K562 (cell line): ENCODE measurements around the gene PNCK. TPM values are rescaled to one million over a fixed set of nuclear protein-coding genes. Genes with fewer than 3 reads are reported as not detected.

Experiments
- ATAC-seq: fragments of 200-7000 bp; cut with Tn5 transposase; 3 replicates; pipeline ENCODE4 v1.9.1; 2020; ENCODE audit warnings: moderate library complexity
- BruUV-seq: library from RNA; stranded (reverse); fragments of 400-500 nt; replicated peaks from 2 replicates; lab custom pipeline; 2021; lab: Mats Ljungman, UMichigan
- CTCF ChIA-PET: fragments of 300-600 bp; formaldehyde crosslinking; extraction: SDS; loops from one replicate; lab custom pipeline; 2021; ENCODE audit warnings: low intra/inter-chr PET ratio; lab: Yijun Ruan, JAX
- POLR2A ChIA-PET: fragments of 300-600, 350-650 bp; sonication (Branson Sonifier 250); formaldehyde crosslinking; extraction: SDS; loops from one replicate; lab custom pipeline; 2021; ENCODE audit warnings: antibody characterized with exemption, inconsistent platforms; lab: Yijun Ruan, JAX
- DNase-seq, 4 experiments: peaks; one replicate each; pipeline versions ENCODE4 v3.0.0 to v3.0.0-alpha.2; 2011 to 2018; ENCODE audit warnings: low spot score in 3 of 4, mixed read lengths in 3 of 4; ENCODE audit errors: extremely low read depth in 1 of 4
- FAIRE-seq: peaks from 2 replicates; lab custom pipeline; 2011; peaks lifted over from hg19 to GRCh38; lab: Jason Lieb, UNC
- H2AFZ ChIP-seq: 2 replicates; pipeline ENCODE4 v1.6.0; 2011; ENCODE audit warnings: low read depth, low read length, control low read depth, inconsistent platforms
- H3K27ac ChIP-seq: fragments of 200-600 bp; 3 replicates; pipeline ENCODE4 v1.8.0; 2011; ENCODE audit warnings: low read depth, mild to moderate bottlenecking, control low read depth, inconsistent platforms, low read length, moderate library complexity, mixed read lengths; ENCODE audit errors: extremely low read depth
- H3K27me3 ChIP-seq, 2 experiments: fragments of 300-600 bp in 1 of 2; 2 replicates in 1 of 2; 3 replicates in 1 of 2; pipeline versions ENCODE4 v1.6.0 to v1.8.0; 2011; ENCODE audit warnings: inconsistent platforms in 2 of 2, low read length in 2 of 2, mild to moderate bottlenecking in 1 of 2, mixed read lengths in 1 of 2, moderate library complexity in 1 of 2; ENCODE audit not compliant: control insufficient read depth in 2 of 2, insufficient read depth in 2 of 2
- H3K36me3 ChIP-seq: fragments of 300-600 bp; 3 replicates; pipeline ENCODE4 v1.8.0; 2011; ENCODE audit warnings: mild to moderate bottlenecking, low read length, inconsistent platforms; ENCODE audit not compliant: control insufficient read depth, insufficient read depth
- H3K4me1 ChIP-seq, 2 experiments: fragments of 200-600 bp in 1 of 2; replicated peaks in 1 of 2; 2 replicates in 1 of 2; 3 replicates in 1 of 2; pipeline versions ENCODE4 v1.5.1 to v1.8.0; 2011; ENCODE audit warnings: inconsistent platforms in 2 of 2, low read length in 2 of 2, mild to moderate bottlenecking in 1 of 2, mixed read lengths in 1 of 2, moderate library complexity in 1 of 2; ENCODE audit not compliant: control insufficient read depth in 2 of 2, insufficient read depth in 2 of 2
- H3K4me2 ChIP-seq: 2 replicates; pipeline ENCODE4 v1.6.1; 2011; ENCODE audit warnings: low read length, control low read depth, inconsistent platforms, mixed read lengths; ENCODE audit not compliant: insufficient read depth
- H3K4me3 ChIP-seq: fragments of 200-600 bp; sonication (generic), shearing (Covaris generic); 2 replicates; pipeline ENCODE4 v1.5.1; 2016; ENCODE audit warnings: control low read depth, inconsistent platforms
- H3K79me2 ChIP-seq: fragments of 200-600 bp; 3 replicates; pipeline ENCODE4 v1.8.0; 2011; ENCODE audit warnings: low read length, inconsistent platforms; ENCODE audit not compliant: control insufficient read depth, insufficient read depth
- H3K9ac ChIP-seq, 2 experiments: 2 replicates each; pipeline versions ENCODE4 v1.6.0 to v1.6.1; 2011; ENCODE audit warnings: low read depth in 2 of 2, low read length in 2 of 2, control low read depth in 1 of 2, inconsistent platforms in 1 of 2, mild to moderate bottlenecking in 1 of 2, mixed read lengths in 1 of 2; ENCODE audit not compliant: insufficient read depth in 1 of 2
- H3K9me1 ChIP-seq: one replicate; pipeline ENCODE4 v1.6.0; 2011; ENCODE audit warnings: inconsistent platforms, mild to moderate bottlenecking, low read length, moderate library complexity; ENCODE audit not compliant: control insufficient read depth, insufficient read depth
- H3K9me3 ChIP-seq: replicated peaks from 2 replicates; pipeline ENCODE4 v1.5.1; 2011; ENCODE audit warnings: low read depth, low read length, inconsistent platforms; ENCODE audit not compliant: control insufficient read depth, insufficient read depth
- H4K20me1 ChIP-seq: replicated peaks from 2 replicates; pipeline ENCODE4 v1.6.1; 2011; ENCODE audit warnings: low read length, inconsistent platforms, mixed read lengths; ENCODE audit not compliant: control insufficient read depth, insufficient read depth
- E2F3 ChIP-seq: fragments of 250-450 bp; sonication (Bioruptor Pico); IDR thresholded peaks from 2 replicates; pipeline ENCODE4 v1.4.0; 2020; ENCODE audit warnings: mild to moderate bottlenecking
- HDAC8 ChIP-seq: fragments of 450-650 bp; IDR thresholded peaks from 2 replicates; pipeline ENCODE4 v1.6.1; 2016; ENCODE audit warnings: mild to moderate bottlenecking, missing genetic modification characterization, moderate library complexity, missing compliant biosample characterization
- HLTF ChIP-seq: fragments of 450-650 bp; IDR thresholded peaks from 2 replicates; pipeline ENCODE4 v1.6.1; 2016
- HMGN3 ChIP-seq: IDR thresholded peaks from 2 replicates; pipeline ENCODE4 v1.6.1; 2011; ENCODE audit warnings: borderline replicate concordance, low read depth, mild to moderate bottlenecking, mixed read lengths, low read length; ENCODE audit not compliant: insufficient read length; ENCODE audit errors: extremely low read depth
- KHSRP ChIP-seq: fragments of 450-650 bp; IDR thresholded peaks from 2 replicates; pipeline ENCODE4 v1.6.1; 2017
- POLR3A ChIP-seq: IDR thresholded peaks from 2 replicates; pipeline ENCODE4 v1.6.1; 2011; ENCODE audit warnings: borderline replicate concordance, mild to moderate bottlenecking, moderate library complexity; ENCODE audit not compliant: insufficient read length, insufficient read depth; ENCODE audit errors: extremely low read depth
- SMARCA5 ChIP-seq: fragments of 450-650 bp; IDR thresholded peaks from 2 replicates; pipeline ENCODE4 v1.6.1; 2016
- ZC3H4 ChIP-seq: sonication (generic); formaldehyde crosslinking; IDR thresholded peaks from 2 replicates; pipeline ENCODE4 v1.9.0; 2021; ENCODE audit warnings: missing genetic modification reagents, borderline replicate concordance
- ZNF431 ChIP-seq: sonication (generic); formaldehyde crosslinking; IDR thresholded peaks from 2 replicates; pipeline ENCODE4 v1.8.0; 2022; ENCODE audit warnings: mild to moderate bottlenecking, missing genetic modification reagents
- ZNF583 ChIP-seq: fragments of 250-450 bp; sonication (Bioruptor Pico); IDR thresholded peaks from 2 replicates; pipeline ENCODE4 v1.4.0; 2020
- ZNF695 ChIP-seq: fragments of 450-650 bp; formaldehyde crosslinking; IDR thresholded peaks from 2 replicates; pipeline ENCODE4 v1.4.0; 2020; ENCODE audit warnings: mild to moderate bottlenecking, moderate library complexity
- WGBS: fragments of 100-300 bp; shearing (Covaris generic); methylation state at CpG from one replicate; pipeline ENCODE4 v1.1.6; 2016; ENCODE audit warnings: low coverage, mixed read lengths; ENCODE audit not compliant: insufficient coverage; ENCODE audit errors: missing lambda C conversion rate; 5-methylcytosine and 5-hydroxymethylcytosine counted together
- in situ Hi-C: fragments of 300-500 bp; cut with MboI; formaldehyde crosslinking; loops from 4 replicates; pipeline ENCODE4 v1.15.0; 2018; ENCODE audit warnings: inconsistent platforms, mixed read lengths
- intact Hi-C: fragments of 100-400 bp; cut with micrococcal nuclease; formaldehyde crosslinking; loops from 2 replicates; pipeline ENCODE4 v1.14.2; 2022
- polyA plus RNA-seq, 8 experiments: library from polyadenylated mRNA; depleted of rRNA in 4 of 8; stranded (reverse) in 5 of 8; unstranded in 3 of 8; fragments of >200 nt; fragmentation: Nextera tagmentation in 2 of 8; fragmentation: Illumina TruSeq in 1 of 8; extraction: Ambion mirVana in 2 of 8; extraction: Trizol in 1 of 8; gene quantifications; 2 replicates each; pipeline versions ENCODE4 v1.2.1 to v1.2.3, GENCODE V29; 2011 to 2014; ENCODE audit warnings: inconsistent platforms in 1 of 8, missing spikeins in 1 of 8
- total RNA-seq, 7 experiments: library from RNA; depleted of rRNA in 6 of 7; stranded (reverse); fragments of >200 nt in 6 of 7; fragmentation: Illumina TruSeq in 2 of 7; extraction: Trizol in 2 of 7; gene quantifications; 2 replicates each; pipeline versions ENCODE4 v1.2.1 to v1.2.3, GENCODE V29; 2011 to 2021; ENCODE audit warnings: low replicate concordance in 1 of 7
- TF ChIP-seq, protein P1 (sequence below): sonication (generic); formaldehyde crosslinking; IDR thresholded peaks from 2 replicates; pipeline ENCODE4 v1.5.0; 2020; ENCODE audit warnings: missing genetic modification reagents

Gene PNCK
- total and polyA plus RNA-seq, 9 of the 15 experiments (the other 6 are each of a cell fraction or from before 2014, with no cell fraction given): 0.13 to 7.5 (median 1.2) TPM; not detected in 1

DNA sequence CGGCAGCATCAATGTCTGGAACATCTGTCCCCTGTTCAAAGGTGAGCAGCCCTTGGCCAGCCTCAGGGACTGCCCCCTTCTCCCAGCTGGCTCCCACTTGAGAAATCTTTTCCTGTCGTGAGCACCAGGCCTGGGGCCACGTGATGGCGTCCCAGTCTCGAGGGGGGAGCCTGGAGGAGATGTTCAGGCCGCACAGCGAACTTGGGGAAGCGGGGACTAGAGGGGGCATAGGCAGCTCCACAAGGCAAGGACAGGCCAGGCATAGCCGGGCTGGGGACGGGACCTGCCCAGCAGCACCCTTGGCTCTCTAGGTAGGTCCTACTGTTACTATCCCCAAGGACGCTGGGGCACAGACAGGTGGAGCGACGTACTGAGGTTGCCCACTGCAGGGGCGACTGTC, 16.9 kb upstream of the PNCK start:
- Histone ChIP-seq H3K4me3 (peak overlapping the region; percentile 39), H3K27me3 (no peaks in the 10 kb centered on the region), H3K79me2 (peaks cover 37% of the 10 kb centered on the region), H3K36me3 (peaks cover 50% of the 10 kb centered on the region; the same call in 1 of the 3 replicates), H3K9ac (peak overlapping the region; percentile 60 to 71; a peak in 2 of 4 replicates), H2AFZ (no peak overlapping the region), H3K27ac (no peak overlapping the region; the same call in 2 of the 3 replicates), H3K9me1 (peaks cover 4% of the 10 kb centered on the region), H3K4me2 (peak overlapping the region; percentile 82; the same call in 1 of the 2 replicates)
- ChIA-PET CTCF (no interaction called here), POLR2A (interaction anchor here (0.6 kb wide), 1 partner anchor 98 kb away, joined by 3 read pairs; no protein-coding TSS in a partner anchor)
- DNase-seq (no peak), ATAC-seq (no peak)
- 80% methylated on average over 1 of the region's 14 CpGs for WGBS
- TF ChIP-seq E2F3 (CRISPR knock-in tag): no peak
- TF ChIP-seq SMARCA5: no peak
- no peak for TF ChIP-seq ZNF583
- TF ChIP-seq, protein P1, sequence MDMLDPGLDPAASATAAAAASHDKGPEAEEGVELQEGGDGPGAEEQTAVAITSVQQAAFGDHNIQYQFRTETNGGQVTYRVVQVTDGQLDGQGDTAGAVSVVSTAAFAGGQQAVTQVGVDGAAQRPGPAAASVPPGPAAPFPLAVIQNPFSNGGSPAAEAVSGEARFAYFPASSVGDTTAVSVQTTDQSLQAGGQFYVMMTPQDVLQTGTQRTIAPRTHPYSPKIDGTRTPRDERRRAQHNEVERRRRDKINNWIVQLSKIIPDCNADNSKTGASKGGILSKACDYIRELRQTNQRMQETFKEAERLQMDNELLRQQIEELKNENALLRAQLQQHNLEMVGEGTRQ: no peak
- no peak for TF ChIP-seq KHSRP
- TF ChIP-seq ZC3H4 (CRISPR knock-in tag): no peak
- no peak for TF ChIP-seq HMGN3
- TF ChIP-seq HLTF: no peak
- TF ChIP-seq ZNF431 (CRISPR knock-in tag): no peak
- no peak for TF ChIP-seq ZNF695 (CRISPR knock-in tag)
- no peak for TF ChIP-seq HDAC8
- TF ChIP-seq POLR3A: no peak
- TF ChIP-seq, all 486 proteins: peak for 0
- Histone ChIP-seq H3K4me1 (peaks cover 16 to 82% of the 10 kb centered on the region in 2 experiments; a peak in 4 of 5 replicates), H3K9me3 (no peaks in the 10 kb centered on the region), H4K20me1 (peaks cover 13% of the 10 kb centered on the region)
- in situ Hi-C loops: no loop called here
- FAIRE-seq: no peak
- intact Hi-C loops: no loop called here
- no TSS peak for BruUV-seq
